H1 (cell line): ENCODE results near the gene SCGB1D2. TPM values are rescaled to one million over a fixed set of nuclear protein-coding genes. Genes with fewer than 3 reads are reported as not detected.
"Not testable (repeated sequence)": the region's sequence is repeated elsewhere in the genome, so short reads cannot be mapped to it uniquely, and the experiment has no call there.

Source experiments
- CTCF ChIA-PET: fragments of 300-600 bp; sonication (Branson Sonifier 250); formaldehyde crosslinking; loops from one replicate; lab custom pipeline; 2021; ENCODE audit not compliant: partially characterized antibody; lab: Charles Lee
- POLR2A ChIA-PET: fragments of 300-600 bp; sonication (Branson Sonifier 250); formaldehyde crosslinking; loops from one replicate; lab custom pipeline; 2021; ENCODE audit warnings: inconsistent platforms; ENCODE audit not compliant: partially characterized antibody; lab: Charles Lee
- DNase-seq, 2 experiments: peaks; one replicate each; pipeline versions ENCODE4 v3.0.0 to v3.0.0-alpha.2; 2010 to 2022; ENCODE audit warnings: low spot score in 2 of 2, low read depth in 1 of 2, mixed read lengths in 1 of 2
- FAIRE-seq: peaks from 2 replicates; lab custom pipeline; 2011; peaks lifted over from hg19 to GRCh38; lab: Jason Lieb, UNC
- H2AFZ ChIP-seq: 2 replicates; pipeline ENCODE4 v1.8.1; 2012; ENCODE audit warnings: low read length, inconsistent platforms
- H2AK5ac ChIP-seq: 2 replicates; pipeline ENCODE4 v1.6.1; 2013; ENCODE audit warnings: low read depth, low read length
- H2BK120ac ChIP-seq: replicated peaks from 2 replicates; pipeline ENCODE3; 2013; ENCODE audit warnings: low read depth, low read length, inconsistent platforms
- H2BK12ac ChIP-seq: 2 replicates; pipeline ENCODE4 v1.6.1; 2013; ENCODE audit warnings: low read depth, low read length
- H2BK15ac ChIP-seq: 2 replicates; pipeline ENCODE4 v1.6.1; 2013; ENCODE audit warnings: low read length
- H2BK20ac ChIP-seq: 2 replicates; pipeline ENCODE4 v1.6.1; 2013; ENCODE audit warnings: low read length
- H2BK5ac ChIP-seq: 2 replicates; pipeline ENCODE4 v1.6.1; 2013; ENCODE audit warnings: low read depth, low read length
- H3K14ac ChIP-seq: 2 replicates; pipeline ENCODE4 v1.6.1; 2013; ENCODE audit warnings: inconsistent platforms; ENCODE audit not compliant: insufficient read length
- H3K18ac ChIP-seq: 2 replicates; pipeline ENCODE4 v1.6.1; 2013; ENCODE audit warnings: low read length; ENCODE audit errors: extremely low read depth
- H3K23ac ChIP-seq: 2 replicates; pipeline ENCODE4 v1.6.1; 2013; ENCODE audit warnings: inconsistent platforms; ENCODE audit not compliant: insufficient read length
- H3K23me2 ChIP-seq: 2 replicates; pipeline ENCODE4 v1.6.1; 2013; ENCODE audit warnings: low read depth, low read length
- H3K27ac ChIP-seq: 2 replicates; pipeline ENCODE4 v1.6.1; 2011; ENCODE audit warnings: low read depth, low read length, inconsistent platforms
- H3K27me3 ChIP-seq, 4 experiments: replicated peaks in 1 of 4; 1 replicate in 1 of 4; 2 replicates in 3 of 4; pipeline versions ENCODE4 v1.6.1 to v1.8.1; 2011 to 2013; ENCODE audit warnings: low read length in 3 of 4, mild to moderate bottlenecking in 3 of 4, inconsistent platforms in 2 of 4, mixed read lengths in 2 of 4, moderate library complexity in 1 of 4; ENCODE audit not compliant: control insufficient read depth in 3 of 4, insufficient read depth in 3 of 4; ENCODE audit errors: extremely low read depth in 1 of 4
- H3K36me3 ChIP-seq, 4 experiments: 2 replicates each; pipeline versions ENCODE4 v1.6.1 to v1.8.1; 2011 to 2013; ENCODE audit warnings: mild to moderate bottlenecking in 4 of 4, low read length in 3 of 4, moderate library complexity in 2 of 4, control low read depth in 1 of 4, inconsistent platforms in 1 of 4; ENCODE audit not compliant: insufficient read depth in 4 of 4, control insufficient read depth in 2 of 4
- H3K4ac ChIP-seq: replicated peaks from 2 replicates; pipeline ENCODE3; 2013; ENCODE audit warnings: low read length, low read depth, mixed read lengths, inconsistent platforms; ENCODE audit not compliant: insufficient read length
- H3K4me1 ChIP-seq, 4 experiments: replicated peaks in 1 of 4; 1 replicate in 1 of 4; 2 replicates in 3 of 4; pipeline versions ENCODE4 v1.6.1 to v1.8.1; 2011 to 2013; ENCODE audit warnings: low read length in 3 of 4, inconsistent platforms in 2 of 4, mixed read lengths in 1 of 4; ENCODE audit not compliant: insufficient read depth in 4 of 4, control insufficient read depth in 3 of 4
- H3K4me2 ChIP-seq, 2 experiments: 2 replicates each; pipeline versions ENCODE4 v1.6.1 to v1.8.1; 2011 to 2013; ENCODE audit warnings: low read depth in 2 of 2, low read length in 2 of 2, control low read depth in 1 of 2, inconsistent platforms in 1 of 2, mild to moderate bottlenecking in 1 of 2; ENCODE audit not compliant: insufficient read depth in 1 of 2
- H3K4me3 ChIP-seq, 4 experiments: fragments of 200-600, 300-600 bp in 1 of 4; sonication (generic), shearing (Covaris generic), sonication (Bioruptor Twin) in 1 of 4; 2 replicates each; pipeline versions ENCODE4 v1.5.1 to v1.8.1; 2011 to 2016; ENCODE audit warnings: low read length in 4 of 4, low read depth in 3 of 4, control low read depth in 2 of 4, inconsistent platforms in 2 of 4, mild to moderate bottlenecking in 2 of 4, mixed read lengths in 1 of 4, moderate library complexity in 1 of 4; ENCODE audit not compliant: insufficient read depth in 2 of 4; ENCODE audit errors: extremely low read depth in 1 of 4
- H3K56ac ChIP-seq: replicated peaks from 2 replicates; pipeline ENCODE3; 2013; ENCODE audit warnings: low read depth, mild to moderate bottlenecking, mixed read lengths, low read length, inconsistent platforms; ENCODE audit not compliant: insufficient read length
- H3K79me1 ChIP-seq: 2 replicates; pipeline ENCODE4 v1.6.1; 2013; ENCODE audit warnings: low read depth, low read length, control low read depth
- H3K79me2 ChIP-seq, 2 experiments: 2 replicates each; pipeline versions ENCODE4 v1.6.1 to v1.8.1; 2012 to 2013; ENCODE audit warnings: low read length in 2 of 2, mild to moderate bottlenecking in 2 of 2, inconsistent platforms in 1 of 2; ENCODE audit not compliant: insufficient read depth in 2 of 2, control insufficient read depth in 1 of 2
- H3K9ac ChIP-seq, 4 experiments: replicated peaks in 1 of 4; 1 replicate in 1 of 4; 2 replicates in 3 of 4; pipeline versions ENCODE4 v1.6.1 to v1.8.1; 2011 to 2013; ENCODE audit warnings: low read depth in 3 of 4, low read length in 3 of 4, control low read depth in 2 of 4, mild to moderate bottlenecking in 2 of 4, moderate library complexity in 2 of 4, inconsistent platforms in 1 of 4; ENCODE audit errors: extremely low read depth in 1 of 4
- H3K9me3 ChIP-seq, 2 experiments: 2 replicates each; pipeline versions ENCODE4 v1.6.1 to v1.8.1; 2012 to 2013; ENCODE audit warnings: mild to moderate bottlenecking in 2 of 2, moderate library complexity in 2 of 2, control low read depth in 1 of 2, inconsistent platforms in 1 of 2, low read depth in 1 of 2, low read length in 1 of 2, mixed read lengths in 1 of 2; ENCODE audit not compliant: insufficient read depth in 2 of 2
- H4K20me1 ChIP-seq, 2 experiments: replicated peaks in 1 of 2; 2 replicates each; pipeline versions ENCODE3 to v1.8.1; 2011 to 2013; ENCODE audit warnings: inconsistent platforms in 2 of 2, low read length in 2 of 2, mild to moderate bottlenecking in 1 of 2; ENCODE audit not compliant: insufficient read depth in 2 of 2, control insufficient read depth in 1 of 2
- H4K5ac ChIP-seq: 2 replicates; pipeline ENCODE4 v1.6.1; 2013; ENCODE audit warnings: low read length, low read depth, mixed read lengths, inconsistent platforms; ENCODE audit not compliant: insufficient read length
- H4K8ac ChIP-seq: 2 replicates; pipeline ENCODE4 v1.8.0; 2013; ENCODE audit warnings: mild to moderate bottlenecking, moderate library complexity, low read length, inconsistent platforms; ENCODE audit not compliant: insufficient read depth; ENCODE audit errors: extremely low read depth
- H4K91ac ChIP-seq: replicated peaks from 2 replicates; pipeline ENCODE3; 2013; ENCODE audit warnings: low read length, mixed read lengths, inconsistent platforms; ENCODE audit not compliant: insufficient read length
- WGBS, 2 experiments: shearing (Covaris generic) in 1 of 2; methylation state at CpG; one replicate each; pipeline versions ENCODE4 v1.1.6 to v1.1.7; 2013 to 2015; ENCODE audit warnings: low lambda C conversion rate in 2 of 2, mixed read lengths in 2 of 2, inconsistent platforms in 1 of 2, low coverage in 1 of 2, missing lambda C conversion rate in 1 of 2; ENCODE audit not compliant: insufficient replicate concordance in 2 of 2, insufficient coverage in 1 of 2, insufficient read length in 1 of 2; ENCODE audit errors: extremely low coverage in 1 of 2, missing lambda C conversion rate in 1 of 2; 5-methylcytosine and 5-hydroxymethylcytosine counted together
- polyA plus RNA-seq, 7 experiments: library from polyadenylated mRNA; depleted of rRNA in 3 of 7; stranded (reverse) in 5 of 7; unstranded in 2 of 7; fragments of >200 nt in 5 of 7; fragments of 200-250 nt in 2 of 7; gene quantifications; 1 replicate in 5 of 7; 2 replicates in 1 of 7; 4 replicates in 1 of 7; pipeline versions ENCODE4 v1.2.1 to v1.2.3, GENCODE V29; 2011 to 2013; ENCODE audit warnings: missing spikeins in 2 of 7, mixed read lengths in 2 of 7
- total RNA-seq: library from RNA; stranded (reverse); fragmentation: NEBNext Ultra II Directional; extraction: Animal tissue kit (Norgen Biotek cat#: 25700); gene quantifications from 2 replicates; pipeline ENCODE4 v1.2.1, GENCODE V29; 2021

The SCGB1D2 gene
- total and polyA plus RNA-seq, 2 of the 8 experiments (the other 6 are each of a cell fraction or from before 2014, with no cell fraction given) = not detected

GRCh38 chr11:62195010-62195409, 47.0 kb upstream of the SCGB1D2 start:
- H3K14ac ChIP-seq, H3K27ac ChIP-seq, H2BK15ac ChIP-seq, H3K56ac ChIP-seq, H3K9ac ChIP-seq, H3K36me3 ChIP-seq, H4K20me1 ChIP-seq, H2AK5ac ChIP-seq, H3K79me1 ChIP-seq, H4K91ac ChIP-seq, H4K5ac ChIP-seq, H3K9me3 ChIP-seq, H3K23ac ChIP-seq, H3K4ac ChIP-seq, H3K23me2 ChIP-seq, H2BK20ac ChIP-seq, H3K4me3 ChIP-seq, H3K79me2 ChIP-seq, H2BK5ac ChIP-seq, H2AFZ ChIP-seq, DNase-seq, H2BK120ac ChIP-seq, H3K27me3 ChIP-seq, H2BK12ac ChIP-seq, H4K8ac ChIP-seq, H3K18ac ChIP-seq, POLR2A ChIA-PET, FAIRE-seq, H3K4me2 ChIP-seq, H3K4me1 ChIP-seq: not testable (repeated sequence)
- 36% methylated on average over 3 of the region's 9 CpGs; no CpG with 5 or more reads in 1 of the 2 experiments for WGBS, 2 experiments
- CTCF ChIA-PET = interaction anchor here (1.1 kb wide), 1 partner anchor 116 kb away, joined by 3 read pairs; no protein-coding TSS in a partner anchor
